Esophagus muscularis mucosa (tissue), 4 donors: Measurements from ENCODE around the gene CNN2. TPM values are rescaled to one million over a fixed set of nuclear protein-coding genes. Genes with fewer than 3 reads are reported as not detected.

ENCODE experiments used
- DNase-seq: peaks from one replicate; pipeline ENCODE4 v3.0.0-alpha.2; 2017; ENCODE audit errors: extremely low spot score
- H3K27ac ChIP-seq, 4 donors: fragments of 200-600 bp; sonication (generic); replicated peaks in 1 of 4; 1 replicate in 3 of 4; 2 replicates in 1 of 4; pipeline ENCODE4 v1.5.1; 2016 to 2019; ENCODE audit warnings: mild to moderate bottlenecking in 1 of 4
- H3K27me3 ChIP-seq, 4 donors: fragments of 200-600 bp; sonication (generic); one replicate each; pipeline versions ENCODE4 v1.5.1 to v1.6.0; 2016 to 2019
- H3K36me3 ChIP-seq, 4 donors: fragments of 200-600 bp; sonication (generic); one replicate each; pipeline ENCODE4 v1.5.1; 2016 to 2019
- H3K4me1 ChIP-seq, 4 donors: fragments of 200-600 bp; sonication (generic); one replicate each; pipeline ENCODE4 v1.5.1; 2016 to 2019
- H3K4me3 ChIP-seq, 4 donors: fragments of 200-600 bp; sonication (generic); 1 replicate in 2 of 4; 2 replicates in 2 of 4; pipeline ENCODE4 v1.5.1; 2016 to 2019; ENCODE audit warnings: mild to moderate bottlenecking in 4 of 4, moderate library complexity in 1 of 4
- H3K9me3 ChIP-seq, 4 donors: fragments of 200-600 bp; sonication (generic); 1 replicate in 3 of 4; 2 replicates in 1 of 4; pipeline ENCODE4 v1.5.1; 2016 to 2019
- EP300 ChIP-seq: sonication (generic); formaldehyde crosslinking; IDR thresholded peaks from one replicate; pipeline ENCODE4 v1.6.1; 2017; ENCODE audit warnings: antibody characterized with exemption
- POLR2A ChIP-seq: fragments of 450-650 bp; IDR thresholded peaks from one replicate; pipeline ENCODE4 v1.6.1; 2017; ENCODE audit warnings: antibody characterized with exemption, moderate library complexity, mild to moderate bottlenecking, low read depth
- POLR2AphosphoS5 ChIP-seq, 2 donors: sonication (generic); formaldehyde crosslinking; IDR thresholded peaks; one replicate each; pipeline ENCODE4 v1.6.1; 2017; ENCODE audit warnings: antibody characterized with exemption in 2 of 2
- WGBS: methylation state at CpG from one replicate; pipeline ENCODE4 v1.1.5; 2018; 5-methylcytosine and 5-hydroxymethylcytosine counted together
- intact Hi-C: fragments of 100-400 bp; cut with DNase I; formaldehyde crosslinking; loops from one replicate; pipeline ENCODE4 v1.15.1; 2023
- total RNA-seq, 4 donors: library from RNA; depleted of rRNA; stranded (reverse); fragments of >200 nt; gene quantifications; one replicate each; pipeline versions ENCODE4 v1.1.0 to v1.2.1, GENCODE V29; 2016
- TF ChIP-seq, protein P1 (sequence below), 3 experiments: fragments of 200-600 bp in 2 of 3; fragments of 450-650 bp in 1 of 3; sonication (generic) in 2 of 3; IDR thresholded peaks; one replicate each; pipeline ENCODE4 v1.5.1; 2017 to 2019; ENCODE audit warnings: antibody characterized with exemption in 3 of 3, mild to moderate bottlenecking in 2 of 3, moderate library complexity in 1 of 3

The CNN2 gene
- total RNA-seq, 4 donors from 2014 or later: 47.3 to 98.1 (median 81.3) TPM

DNA sequence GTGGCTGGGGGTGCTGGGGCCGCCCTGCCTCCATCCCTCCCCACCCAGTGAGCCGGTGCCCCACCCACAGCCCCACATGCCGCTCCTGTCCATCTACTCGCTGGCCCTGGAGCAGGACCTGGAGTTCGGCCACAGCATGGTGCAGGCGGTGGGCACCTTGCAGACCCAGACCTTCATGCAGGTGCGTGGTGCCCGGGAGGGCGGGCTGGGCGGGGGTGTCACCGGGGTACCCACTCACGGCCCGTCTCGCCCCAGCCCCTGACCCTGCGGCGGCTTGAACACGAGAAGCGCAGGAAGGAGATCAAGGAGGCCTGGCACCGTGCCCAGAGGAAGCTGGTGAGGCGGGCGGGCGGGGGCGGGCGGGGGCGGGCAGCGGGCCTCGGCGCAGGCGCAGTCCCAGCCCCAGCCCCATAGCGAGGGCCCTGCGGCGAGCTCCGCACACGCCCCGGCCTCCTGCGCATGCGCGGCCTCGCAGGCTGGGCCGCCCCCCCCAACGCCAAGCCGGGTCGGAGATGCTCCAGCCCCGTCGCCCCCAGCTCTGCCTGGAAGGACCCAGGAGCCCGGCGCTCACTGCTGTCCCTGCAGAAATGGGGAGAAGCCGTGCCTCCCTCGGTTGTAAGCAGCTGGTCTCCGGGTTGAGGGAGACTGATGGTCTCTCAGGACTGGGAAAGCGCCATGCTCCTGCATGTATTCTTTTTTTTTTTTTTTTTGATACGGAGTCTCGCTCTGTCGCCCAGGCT is 48.3 kb downstream of the CNN2 start:
- TF ChIP-seq POLR2A (no peak), POLR2AphosphoS5 (IDR thresholded peaks at IDR 0.05) (no peak), EP300 (no peak)
- TF ChIP-seq, protein P1, sequence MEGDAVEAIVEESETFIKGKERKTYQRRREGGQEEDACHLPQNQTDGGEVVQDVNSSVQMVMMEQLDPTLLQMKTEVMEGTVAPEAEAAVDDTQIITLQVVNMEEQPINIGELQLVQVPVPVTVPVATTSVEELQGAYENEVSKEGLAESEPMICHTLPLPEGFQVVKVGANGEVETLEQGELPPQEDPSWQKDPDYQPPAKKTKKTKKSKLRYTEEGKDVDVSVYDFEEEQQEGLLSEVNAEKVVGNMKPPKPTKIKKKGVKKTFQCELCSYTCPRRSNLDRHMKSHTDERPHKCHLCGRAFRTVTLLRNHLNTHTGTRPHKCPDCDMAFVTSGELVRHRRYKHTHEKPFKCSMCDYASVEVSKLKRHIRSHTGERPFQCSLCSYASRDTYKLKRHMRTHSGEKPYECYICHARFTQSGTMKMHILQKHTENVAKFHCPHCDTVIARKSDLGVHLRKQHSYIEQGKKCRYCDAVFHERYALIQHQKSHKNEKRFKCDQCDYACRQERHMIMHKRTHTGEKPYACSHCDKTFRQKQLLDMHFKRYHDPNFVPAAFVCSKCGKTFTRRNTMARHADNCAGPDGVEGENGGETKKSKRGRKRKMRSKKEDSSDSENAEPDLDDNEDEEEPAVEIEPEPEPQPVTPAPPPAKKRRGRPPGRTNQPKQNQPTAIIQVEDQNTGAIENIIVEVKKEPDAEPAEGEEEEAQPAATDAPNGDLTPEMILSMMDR (IDR thresholded peaks at IDR 0.05): no peak
- WGBS: 72% methylated on average over 16 of the region's 54 CpGs
- intact Hi-C loops: no loop called here
- DNase-seq: peak; percentile 94
- H3K4me1 ChIP-seq: peaks cover 4 to 24% (median 18%) of the 10 kb centered on the region in 4 donors
- H3K36me3 ChIP-seq: no peaks in the 10 kb centered on the region
- H3K27me3 ChIP-seq: peaks cover 4 to 49% (median 12%) of the 10 kb centered on the region in 4 donors
- peak overlapping the region in 3 of 4 donors; percentile 20 to 46 (median 27) for H3K4me3 ChIP-seq
- H3K27ac ChIP-seq: no peak overlapping the region
- H3K9me3 ChIP-seq: no peaks in the 10 kb centered on the region

DNA sequence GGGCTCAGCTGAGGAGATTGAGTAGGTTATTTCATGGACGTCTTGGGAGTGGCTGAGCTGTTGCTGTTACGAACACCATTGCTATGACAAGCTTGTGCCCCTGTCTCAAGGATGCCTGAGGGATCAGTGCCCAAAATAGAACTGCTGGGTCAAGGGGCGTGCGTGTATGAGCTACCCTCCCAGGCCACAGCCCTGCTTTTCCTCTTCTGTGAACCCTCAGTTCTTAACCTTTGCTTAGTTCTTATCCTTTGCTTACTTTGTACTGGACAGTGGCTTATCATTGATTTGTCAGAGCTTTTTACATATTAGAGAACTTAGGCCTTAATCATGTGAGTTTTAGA is 49.6 kb downstream of the CNN2 start:
- WGBS: 88% methylated on average over 4 of the region's 4 CpGs
- Histone ChIP-seq H3K27ac (no peak overlapping the region), H3K9me3 (no peaks in the 10 kb centered on the region), H3K4me1 (peaks cover 4 to 15% (median 11%) of the 10 kb centered on the region in 4 donors), H3K4me3 (no peak overlapping the region), H3K27me3 (peaks cover 2 to 36% (median 4%) of the 10 kb centered on the region in 4 donors), H3K36me3 (no peaks in the 10 kb centered on the region)
- intact Hi-C loops: no loop called here
- DNase-seq: no peak
- TF ChIP-seq, protein P1 (IDR thresholded peaks at IDR 0.05): no peak
- TF ChIP-seq EP300 (no peak), POLR2AphosphoS5 (IDR thresholded peaks at IDR 0.05) (no peak), POLR2A (no peak)

GRCh38 chr19:1076951-1077350 is 50.5 kb downstream of the CNN2 start:
- no peak overlapping the region for H3K4me3 ChIP-seq
- peaks cover 5 to 11% (median 8%) of the 10 kb centered on the region in 4 donors for H3K4me1 ChIP-seq
- intact Hi-C loops: no loop called here
- TF ChIP-seq POLR2AphosphoS5 (IDR thresholded peaks at IDR 0.05): no peak
- no peak for TF ChIP-seq POLR2A
- TF ChIP-seq, protein P1 (IDR thresholded peaks at IDR 0.05): no peak
- no peak for TF ChIP-seq EP300
- no peak for DNase-seq
- H3K27me3 ChIP-seq: peaks cover 0 to 34% (median 0%) of the 10 kb centered on the region in 4 donors
- WGBS: 69% methylated on average over 16 of the region's 16 CpGs
- H3K36me3 ChIP-seq: no peaks in the 10 kb centered on the region
- H3K27ac ChIP-seq: no peak overlapping the region
- H3K9me3 ChIP-seq: no peaks in the 10 kb centered on the region

DNA sequence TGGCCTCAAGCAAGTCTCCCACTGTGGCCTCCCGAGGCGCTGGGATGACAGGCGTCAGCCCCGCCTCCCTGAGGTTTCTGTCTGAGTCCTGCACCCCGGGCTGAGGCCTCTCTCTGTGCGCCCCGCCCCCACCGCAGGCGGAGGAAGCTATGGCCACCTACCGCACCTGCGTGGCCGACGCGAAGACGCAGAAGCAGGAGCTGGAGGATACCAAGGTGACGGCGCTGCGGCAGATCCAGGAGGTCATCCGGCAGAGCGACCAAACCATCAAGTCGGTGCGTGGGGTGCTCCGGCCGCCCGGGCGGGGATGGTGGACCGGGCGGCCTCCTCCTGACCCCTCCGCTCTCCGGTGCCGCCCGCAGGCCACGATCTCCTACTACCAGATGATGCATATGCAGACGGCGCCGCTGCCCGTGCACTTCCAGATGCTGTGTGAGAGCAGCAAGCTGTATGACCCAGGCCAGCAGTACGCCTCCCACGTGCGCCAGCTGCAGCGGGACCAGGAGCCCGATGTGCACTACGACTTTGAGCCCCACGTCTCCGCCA is 53.2 kb downstream of the CNN2 start:
- WGBS: 89% methylated on average over 26 of the region's 45 CpGs
- no peak overlapping the region for H3K27ac ChIP-seq
- H3K4me1 ChIP-seq: peaks cover 9 to 19% (median 17%) of the 10 kb centered on the region in 4 donors
- H3K4me3 ChIP-seq: no peak overlapping the region
- intact Hi-C loops: no loop called here
- TF ChIP-seq POLR2AphosphoS5 (IDR thresholded peaks at IDR 0.05) (no peak), POLR2A (no peak), EP300 (no peak)
- TF ChIP-seq, protein P1 (IDR thresholded peaks at IDR 0.05): no peak
- H3K36me3 ChIP-seq: no peaks in the 10 kb centered on the region
- no peaks in the 10 kb centered on the region for H3K9me3 ChIP-seq
- no peak for DNase-seq
- H3K27me3 ChIP-seq: peaks cover 0 to 33% (median 0%) of the 10 kb centered on the region in 4 donors
